Glutamatergic neuron (in vitro differentiated cells): ENCODE measurements around the gene LHFPL4. TPM values are rescaled to one million over a fixed set of nuclear protein-coding genes. Genes with fewer than 3 reads are reported as not detected.
"Not testable (repeated sequence)": the region's sequence is repeated elsewhere in the genome, so short reads cannot be mapped to it uniquely, and the experiment has no call there.

Experiments
- DNase-seq: peaks from one replicate; pipeline ENCODE4 v3.0.0; 2022
- H3K27ac Mint-ChIP-seq: one replicate; pipeline ENCODE4 v1.8.0; 2020; ENCODE audit warnings: mild to moderate bottlenecking, mixed read lengths, inconsistent platforms; ENCODE audit not compliant: unreplicated experiment
- H3K27me3 Mint-ChIP-seq: one replicate; pipeline ENCODE4 v1.8.0; 2020; ENCODE audit warnings: mild to moderate bottlenecking, moderate library complexity, mixed read lengths, inconsistent platforms; ENCODE audit not compliant: unreplicated experiment
- H3K36me3 Mint-ChIP-seq: one replicate; pipeline ENCODE4 v1.8.0; 2020; ENCODE audit warnings: mild to moderate bottlenecking, mixed read lengths, inconsistent platforms; ENCODE audit not compliant: unreplicated experiment
- H3K4me1 Mint-ChIP-seq: one replicate; pipeline ENCODE4 v1.8.0; 2020; ENCODE audit warnings: mild to moderate bottlenecking, low read depth, mixed read lengths, inconsistent platforms; ENCODE audit not compliant: unreplicated experiment
- H3K4me3 Mint-ChIP-seq: one replicate; pipeline ENCODE4 v1.8.0; 2020; ENCODE audit warnings: mild to moderate bottlenecking, mixed read lengths, inconsistent platforms; ENCODE audit not compliant: unreplicated experiment
- H3K9me3 Mint-ChIP-seq: one replicate; pipeline ENCODE4 v1.8.0; 2020; ENCODE audit warnings: mild to moderate bottlenecking, moderate library complexity, mixed read lengths, inconsistent platforms; ENCODE audit not compliant: unreplicated experiment
- total RNA-seq: library from RNA; stranded (reverse); fragmentation: NEBNext Ultra II Directional; extraction: Animal tissue kit (Norgen Biotek cat#: 25700); gene quantifications from one replicate; pipeline ENCODE4 v1.2.1, GENCODE V29; 2021; ENCODE audit not compliant: unreplicated experiment
- TF ChIP-seq, protein P1 (sequence below): fragments of 200-600 bp; sonication (generic); IDR thresholded peaks from one replicate; pipeline ENCODE4 v1.5.0; 2021; ENCODE audit not compliant: partially characterized antibody, unreplicated experiment

The LHFPL4 gene
- total RNA-seq, 1 donor from 2014 or later = 23.4 TPM

DNA sequence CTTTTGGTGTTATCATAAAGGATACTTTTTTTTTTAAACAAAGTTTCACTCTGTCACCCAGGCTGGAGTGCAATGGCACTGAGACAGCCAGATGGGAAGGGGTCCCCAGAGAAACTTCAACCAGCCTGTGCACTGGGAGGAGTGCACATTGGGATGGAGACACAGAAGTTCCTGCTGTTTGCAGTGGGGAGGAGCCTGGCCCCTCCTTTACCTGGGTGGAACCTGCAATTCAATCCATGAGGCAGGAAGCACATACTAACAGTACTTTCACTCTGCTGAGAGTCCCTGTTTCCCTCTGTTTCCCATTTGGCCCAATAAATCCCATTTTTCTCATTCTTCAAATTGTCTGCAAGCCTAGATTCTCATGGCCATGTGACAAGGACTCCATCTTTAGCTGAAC is 42.3 kb upstream of the LHFPL4 start:
- no peak overlapping the region for H3K27ac Mint-ChIP-seq
- DNase-seq = no peak

DNA sequence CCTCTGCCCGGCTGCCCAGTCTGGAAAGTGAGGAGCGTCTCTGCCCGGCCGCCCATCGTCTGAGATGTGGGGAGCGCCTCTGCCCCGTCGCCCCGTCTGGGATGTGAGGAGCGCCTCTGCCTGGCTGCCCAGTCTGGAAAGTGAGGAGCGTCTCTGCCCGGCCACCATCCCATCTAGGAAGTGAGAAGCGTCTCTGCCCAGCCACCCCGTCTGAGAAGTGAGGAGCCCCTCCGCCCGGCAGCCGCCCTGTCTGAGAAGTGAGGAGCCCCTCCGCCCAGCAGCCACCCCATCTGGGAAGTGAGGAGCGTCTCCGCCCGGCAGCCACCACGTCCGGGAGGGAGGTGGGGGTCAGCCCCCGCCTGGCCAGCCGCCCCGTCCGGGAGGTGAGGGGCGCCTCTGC is 38.2 kb upstream of the LHFPL4 start:
- not testable (repeated sequence) for H3K27me3 Mint-ChIP-seq, DNase-seq, H3K36me3 Mint-ChIP-seq, H3K27ac Mint-ChIP-seq, H3K4me1 Mint-ChIP-seq, H3K4me3 Mint-ChIP-seq, H3K9me3 Mint-ChIP-seq

More for the DNA sequence above, 42.3 kb upstream of the LHFPL4 start:
- H3K27me3 Mint-ChIP-seq = no peaks in the 10 kb centered on the region
- no peaks in the 10 kb centered on the region for H3K4me1 Mint-ChIP-seq
- peaks cover 4% of the 10 kb centered on the region for H3K9me3 Mint-ChIP-seq
- H3K36me3 Mint-ChIP-seq = no peaks in the 10 kb centered on the region
- TF ChIP-seq, protein P1, sequence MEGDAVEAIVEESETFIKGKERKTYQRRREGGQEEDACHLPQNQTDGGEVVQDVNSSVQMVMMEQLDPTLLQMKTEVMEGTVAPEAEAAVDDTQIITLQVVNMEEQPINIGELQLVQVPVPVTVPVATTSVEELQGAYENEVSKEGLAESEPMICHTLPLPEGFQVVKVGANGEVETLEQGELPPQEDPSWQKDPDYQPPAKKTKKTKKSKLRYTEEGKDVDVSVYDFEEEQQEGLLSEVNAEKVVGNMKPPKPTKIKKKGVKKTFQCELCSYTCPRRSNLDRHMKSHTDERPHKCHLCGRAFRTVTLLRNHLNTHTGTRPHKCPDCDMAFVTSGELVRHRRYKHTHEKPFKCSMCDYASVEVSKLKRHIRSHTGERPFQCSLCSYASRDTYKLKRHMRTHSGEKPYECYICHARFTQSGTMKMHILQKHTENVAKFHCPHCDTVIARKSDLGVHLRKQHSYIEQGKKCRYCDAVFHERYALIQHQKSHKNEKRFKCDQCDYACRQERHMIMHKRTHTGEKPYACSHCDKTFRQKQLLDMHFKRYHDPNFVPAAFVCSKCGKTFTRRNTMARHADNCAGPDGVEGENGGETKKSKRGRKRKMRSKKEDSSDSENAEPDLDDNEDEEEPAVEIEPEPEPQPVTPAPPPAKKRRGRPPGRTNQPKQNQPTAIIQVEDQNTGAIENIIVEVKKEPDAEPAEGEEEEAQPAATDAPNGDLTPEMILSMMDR = no peak
- H3K4me3 Mint-ChIP-seq = no peak overlapping the region

DNA sequence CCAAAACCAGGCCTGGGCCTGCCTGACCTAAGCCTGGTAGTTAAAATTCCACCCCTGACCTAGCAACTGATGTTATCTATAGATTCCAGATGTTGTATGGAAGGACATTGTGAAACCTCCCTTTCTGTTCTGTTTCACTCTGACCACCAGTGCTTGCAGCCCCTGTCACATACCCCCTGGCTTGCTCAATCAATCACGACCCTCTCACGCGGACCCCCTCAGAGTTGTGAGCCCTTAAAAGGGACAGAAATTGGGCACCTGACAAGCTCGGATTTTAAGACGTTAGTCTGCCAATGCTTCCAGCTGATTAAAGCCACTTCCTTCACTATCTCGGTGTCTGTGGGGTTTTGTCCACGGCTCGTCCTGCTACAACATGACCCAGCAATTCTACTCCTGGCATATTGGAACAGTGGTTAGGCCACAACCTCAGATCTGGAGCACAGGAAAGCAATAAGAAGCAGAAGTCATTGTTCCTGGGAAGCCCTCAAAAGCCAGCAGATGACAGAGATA is 36.7 kb upstream of the LHFPL4 start:
- H3K36me3 Mint-ChIP-seq = no peaks in the 10 kb centered on the region
- H3K9me3 Mint-ChIP-seq = no peaks in the 10 kb centered on the region
- H3K27me3 Mint-ChIP-seq = no peaks in the 10 kb centered on the region
- DNase-seq = no peak
- TF ChIP-seq, protein P1 = no peak
- H3K27ac Mint-ChIP-seq = no peak overlapping the region
- H3K4me3 Mint-ChIP-seq = no peak overlapping the region
- H3K4me1 Mint-ChIP-seq = no peaks in the 10 kb centered on the region

DNA sequence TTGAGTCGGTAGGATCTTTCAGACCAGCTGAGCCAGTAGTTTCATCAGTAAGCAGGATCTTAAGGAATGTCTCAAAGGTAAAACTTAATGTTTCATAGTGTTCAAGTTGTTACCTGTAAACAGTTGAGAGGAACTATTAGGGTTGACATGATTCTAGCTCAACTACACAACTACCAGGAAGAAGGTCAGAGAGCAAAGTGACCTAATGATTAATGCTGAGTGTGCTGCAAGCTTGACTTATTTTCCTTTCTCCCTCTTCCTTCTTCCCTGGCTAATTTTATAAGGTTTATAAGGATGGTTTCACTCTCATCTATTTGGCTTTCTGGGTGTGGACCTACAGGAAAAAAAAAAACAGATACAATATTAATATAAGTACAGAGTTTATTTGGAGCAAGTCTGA is 30.2 kb upstream of the LHFPL4 start:
- H3K4me3 Mint-ChIP-seq = no peak overlapping the region
- H3K36me3 Mint-ChIP-seq = peaks cover 5% of the 10 kb centered on the region
- no peak for DNase-seq
- H3K4me1 Mint-ChIP-seq = no peaks in the 10 kb centered on the region
- H3K27ac Mint-ChIP-seq = no peak overlapping the region
- no peaks in the 10 kb centered on the region for H3K27me3 Mint-ChIP-seq
- peaks cover 5% of the 10 kb centered on the region for H3K9me3 Mint-ChIP-seq
- TF ChIP-seq, protein P1 = no peak

DNA sequence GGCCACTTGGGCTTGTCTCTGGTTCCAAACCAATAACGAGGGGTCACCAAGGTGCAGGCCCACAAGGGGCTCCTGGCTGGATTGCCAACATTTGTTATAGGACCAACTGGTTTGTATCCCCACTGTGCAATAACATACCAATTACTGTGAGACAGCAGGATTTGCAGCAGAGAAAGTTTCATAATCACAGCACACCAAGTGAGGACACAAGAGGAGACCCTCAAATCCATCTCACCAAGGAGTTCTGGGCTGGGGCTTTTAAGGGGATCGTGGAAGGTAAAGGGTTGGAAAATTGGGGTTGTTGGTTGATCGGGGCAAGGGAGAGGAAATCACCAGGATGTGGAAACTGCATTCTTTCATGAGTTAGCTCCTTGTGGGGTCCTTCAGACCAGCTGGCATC is 29.7 kb upstream of the LHFPL4 start:
- Mint-ChIP-seq H3K36me3 (peaks cover 5% of the 10 kb centered on the region), H3K27me3 (no peaks in the 10 kb centered on the region), H3K9me3 (peaks cover 5% of the 10 kb centered on the region), H3K27ac (no peak overlapping the region), H3K4me3 (no peak overlapping the region), H3K4me1 (no peaks in the 10 kb centered on the region)
- TF ChIP-seq, protein P1 = no peak
- DNase-seq = no peak

DNA sequence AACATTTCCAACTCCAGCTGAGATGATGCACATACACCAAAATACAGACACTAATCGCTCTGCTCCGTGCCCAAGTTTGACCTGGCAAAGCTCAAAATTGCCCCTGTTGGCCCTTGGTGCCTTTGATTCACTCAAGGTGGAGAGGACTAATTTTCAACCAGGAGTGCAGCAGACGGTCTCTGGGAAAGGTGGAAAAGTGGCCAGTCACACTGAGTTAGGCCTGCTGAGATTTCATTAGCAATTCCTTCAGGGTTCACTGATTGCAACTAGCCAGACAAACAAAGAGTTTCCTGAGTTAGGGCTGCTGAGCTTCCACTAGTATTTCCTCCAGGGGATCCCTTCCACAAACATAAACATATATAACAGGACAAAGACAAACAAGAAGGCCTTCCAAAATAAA is 28.7 kb upstream of the LHFPL4 start:
- H3K36me3 Mint-ChIP-seq = peaks cover 5% of the 10 kb centered on the region
- H3K27ac Mint-ChIP-seq = no peak overlapping the region
- H3K4me3 Mint-ChIP-seq = no peak overlapping the region
- DNase-seq = no peak
- H3K27me3 Mint-ChIP-seq = no peaks in the 10 kb centered on the region
- TF ChIP-seq, protein P1 = no peak
- H3K9me3 Mint-ChIP-seq = peaks cover 5% of the 10 kb centered on the region
- H3K4me1 Mint-ChIP-seq = no peaks in the 10 kb centered on the region
